HG03558 (cell line): Measurements from ENCODE around the gene SCARF2.
"Not testable (repeated sequence)": the region's sequence is repeated elsewhere in the genome, so short reads cannot be mapped to it uniquely, and the experiment has no call there.

ENCODE experiments used
- ATAC-seq: cut with Tn5 transposase; IDR thresholded peaks from one replicate; pipeline ENCODE4 v1.9.1; 2021; ENCODE audit warnings: moderate number of reproducible peaks; ENCODE audit not compliant: unreplicated experiment; ENCODE audit errors: extremely low read depth

Gene SCARF2

GRCh38 chr22:20397498-20397897, 40.1 kb downstream of the SCARF2 start:
- ATAC-seq = no peak

DNA sequence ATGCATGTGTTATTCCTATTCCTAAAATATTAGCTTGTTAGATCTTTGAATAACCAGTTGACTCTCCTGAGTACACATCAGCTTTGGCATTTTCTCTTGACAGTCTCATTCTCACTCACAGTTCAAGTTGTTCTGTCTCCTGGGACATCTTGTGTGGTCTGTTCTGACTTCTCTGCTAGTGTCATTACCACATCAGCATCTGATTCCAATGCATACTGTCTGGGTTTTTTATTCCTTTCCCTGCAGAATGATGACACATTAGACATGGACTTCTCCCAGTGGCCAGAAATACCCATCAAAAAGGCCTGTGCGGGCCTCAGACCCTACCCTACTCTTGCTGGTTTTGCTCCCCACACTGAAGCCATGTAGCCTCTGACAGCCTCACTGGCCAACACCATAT, 41.0 kb downstream of the SCARF2 start:
- ATAC-seq = no peak

DNA sequence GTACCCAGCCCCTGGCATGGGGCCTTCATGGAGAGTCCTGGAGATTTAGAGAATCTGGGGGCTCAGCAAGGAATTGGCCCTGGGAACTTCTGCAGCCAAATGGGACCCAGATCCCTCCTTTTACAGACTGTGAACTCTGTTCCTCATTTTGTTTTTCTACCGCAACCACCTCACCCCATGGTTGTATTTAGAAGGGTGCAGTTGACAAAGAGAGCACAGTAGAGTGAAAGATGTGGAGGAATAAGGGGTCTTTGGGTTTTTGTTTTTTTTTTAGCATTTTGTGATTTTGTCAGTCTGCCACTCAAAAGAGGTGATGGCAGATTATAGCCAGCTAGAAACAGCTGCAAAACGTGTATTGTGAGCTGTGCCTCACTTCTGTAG, 41.7 kb downstream of the SCARF2 start:
- no peak for ATAC-seq

DNA sequence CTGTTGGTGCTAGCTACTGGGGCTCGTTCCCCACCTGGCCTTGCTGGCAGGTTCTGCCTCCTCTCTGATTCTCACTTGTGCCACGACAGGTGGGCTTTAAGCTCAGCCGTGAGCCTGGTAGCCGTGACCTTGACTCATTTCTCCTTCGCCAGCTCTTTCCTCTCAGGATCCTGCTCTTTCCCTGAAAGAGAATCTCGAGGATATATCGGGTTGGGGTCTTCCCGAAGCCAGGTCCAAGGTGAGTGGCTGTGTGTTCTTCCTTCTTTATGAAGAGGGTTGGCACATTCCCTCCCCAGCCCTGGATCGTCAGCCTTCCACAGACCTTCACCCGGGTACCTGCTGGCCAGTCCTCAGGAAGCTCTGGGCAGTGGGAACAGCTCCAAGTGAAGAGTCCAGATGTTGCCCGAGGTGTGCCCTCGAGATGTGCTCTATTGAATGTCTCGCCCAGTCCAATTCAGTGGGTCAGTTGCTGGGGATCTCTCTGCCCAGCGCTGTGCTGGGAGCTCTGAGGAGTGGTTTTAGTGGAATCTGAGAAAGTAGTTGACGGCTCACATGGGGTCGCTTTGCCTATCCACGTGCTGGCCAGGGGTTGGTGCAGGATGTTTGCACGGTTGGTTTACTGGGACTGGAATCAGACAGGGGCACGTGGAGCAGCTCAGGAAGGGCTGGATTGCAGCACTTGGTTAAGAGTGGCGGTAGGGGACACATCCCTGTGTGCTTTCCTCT, 42.3 kb downstream of the SCARF2 start:
- ATAC-seq = no peak

GRCh38 chr22:20393705-20394476, 43.7 kb downstream of the SCARF2 start, which contains the start of gene ZNF74:
Gene ZNF74 (plus strand): TSS chr22:20394151. CDS start chr22:20394629, 478 bp downstream.
- no peak for ATAC-seq

DNA sequence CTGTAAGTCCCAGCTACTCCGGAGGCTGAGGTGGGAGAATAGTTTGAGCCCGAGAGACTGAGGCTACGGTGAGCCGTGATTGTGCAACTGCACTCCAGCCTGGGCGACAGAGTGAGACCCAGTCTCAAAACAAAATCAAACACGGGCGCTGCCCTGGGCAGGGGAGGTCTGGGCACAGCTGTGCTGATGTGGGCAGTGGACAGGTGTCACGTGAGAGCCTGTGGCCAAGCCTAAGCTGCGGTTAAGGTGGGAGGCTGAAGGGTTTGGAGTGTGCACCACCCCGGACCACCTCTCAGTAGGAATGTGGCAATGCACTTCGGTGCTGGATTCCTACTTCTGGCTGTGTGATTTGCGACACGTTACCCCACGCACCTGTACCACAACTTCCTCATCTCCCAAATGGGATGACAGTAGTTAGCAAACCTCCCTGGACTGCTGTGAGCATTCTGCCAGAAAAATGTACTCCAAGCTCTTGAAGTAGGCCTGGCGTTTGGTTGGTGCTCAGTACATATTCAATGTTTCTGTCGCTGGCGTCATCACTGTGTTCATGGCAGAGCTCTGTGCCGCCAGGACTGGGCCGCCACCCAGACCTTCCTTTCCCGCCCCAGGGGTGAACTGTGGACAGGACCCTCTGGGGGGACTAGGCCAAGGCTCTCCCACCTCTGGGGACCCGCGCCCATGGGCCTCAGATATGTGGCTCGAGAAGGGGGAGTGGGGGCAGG, 44.5 kb downstream of the SCARF2 start:
- no peak for ATAC-seq

DNA sequence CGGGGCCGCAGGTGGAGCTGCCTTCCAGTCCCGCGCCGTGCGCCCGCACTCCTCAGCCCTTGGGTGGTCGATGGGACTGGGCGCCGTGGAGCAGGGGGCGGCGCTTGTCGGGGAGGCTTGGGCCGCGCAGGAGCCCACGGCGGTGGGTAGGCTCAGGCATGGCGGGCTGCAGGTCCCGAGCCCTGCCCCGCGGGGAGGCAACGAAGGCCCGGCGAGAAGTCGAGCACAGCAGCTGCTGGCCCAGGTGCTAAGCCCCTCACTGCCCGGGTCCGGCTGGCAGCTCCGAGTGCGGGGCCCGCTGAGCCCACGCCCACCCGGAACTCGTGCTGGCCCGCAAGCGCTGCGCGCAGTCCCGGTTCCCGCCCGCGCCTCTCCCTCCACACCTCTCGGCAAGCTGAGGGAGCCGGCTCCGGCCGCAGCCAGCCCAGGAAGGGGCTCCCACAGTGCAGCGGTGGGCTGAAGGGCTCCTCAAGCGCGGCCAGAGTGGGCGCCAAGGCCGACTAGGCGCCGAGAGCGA, 45.2 kb downstream of the SCARF2 start:
- ATAC-seq = not testable (repeated sequence)

- ATAC-seq = no peak
Observed at GRCh38 chr22:20391222-20391621, 46.4 kb downstream of the SCARF2 start.

DNA sequence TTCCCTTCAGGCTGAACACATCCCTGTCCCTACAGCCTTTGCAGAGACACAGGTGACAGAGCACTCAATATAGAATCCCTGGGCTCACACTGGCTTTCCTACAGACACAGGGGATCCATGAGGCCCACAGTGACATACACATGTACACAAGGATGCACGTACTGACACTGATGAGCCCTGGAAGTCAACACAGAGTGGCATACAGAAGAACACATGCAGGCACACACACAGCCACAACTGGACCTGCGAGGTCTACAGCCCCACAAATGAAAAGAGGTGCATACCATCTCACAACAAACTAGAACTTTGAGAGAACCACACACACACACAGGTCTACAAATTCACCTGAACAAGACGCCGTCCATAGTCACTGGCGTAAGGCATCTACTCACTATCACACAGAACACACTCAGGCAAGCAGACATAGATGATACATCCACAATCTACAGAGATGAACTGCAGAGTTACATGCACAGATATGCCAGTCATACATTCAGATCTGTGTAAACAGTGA, 47.2 kb downstream of the SCARF2 start:
- no peak for ATAC-seq

- ATAC-seq = no peak
Observed at GRCh38 chr22:20389288-20389687, 48.3 kb downstream of the SCARF2 start.

GRCh38 chr22:20388200-20388599, 49.4 kb downstream of the SCARF2 start:
- ATAC-seq = no peak

DNA sequence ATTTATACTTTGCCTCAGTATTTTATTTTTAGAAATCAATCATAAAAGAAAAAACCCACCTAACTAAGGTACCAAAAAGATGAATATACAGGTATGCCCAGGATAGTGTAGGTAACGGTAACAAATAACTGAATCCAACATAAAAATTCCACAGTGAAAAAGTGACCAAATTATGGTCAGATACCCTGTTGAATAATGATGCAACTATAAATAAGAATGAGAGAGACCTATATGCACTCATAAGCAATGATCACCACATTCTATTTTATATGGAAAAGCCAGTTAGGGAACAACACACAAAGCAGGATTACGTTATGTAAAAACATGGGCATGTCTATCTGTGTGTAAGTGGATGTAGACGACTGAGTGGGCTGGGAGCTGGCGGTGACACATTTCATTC, 50.7 kb downstream of the SCARF2 start:
- ATAC-seq = no peak

DNA sequence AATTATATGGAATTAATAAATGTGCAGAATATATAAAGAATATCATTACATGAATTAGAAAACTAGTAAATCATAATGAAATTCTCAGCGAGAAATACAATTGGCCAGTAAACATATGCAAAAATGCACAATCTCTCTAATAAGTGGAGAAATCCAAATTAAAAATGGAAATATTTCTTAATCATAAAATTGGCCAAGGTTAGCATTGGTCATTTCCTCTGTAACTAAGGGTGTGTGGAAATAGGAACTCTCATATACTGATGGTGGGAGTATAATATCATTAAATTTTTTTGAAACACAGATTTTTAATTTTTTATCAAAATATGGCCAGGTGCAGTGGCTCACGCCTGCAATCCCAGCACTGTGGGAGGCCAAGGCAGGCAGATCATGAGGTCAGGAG, 51.3 kb downstream of the SCARF2 start:
- no peak for ATAC-seq

DNA sequence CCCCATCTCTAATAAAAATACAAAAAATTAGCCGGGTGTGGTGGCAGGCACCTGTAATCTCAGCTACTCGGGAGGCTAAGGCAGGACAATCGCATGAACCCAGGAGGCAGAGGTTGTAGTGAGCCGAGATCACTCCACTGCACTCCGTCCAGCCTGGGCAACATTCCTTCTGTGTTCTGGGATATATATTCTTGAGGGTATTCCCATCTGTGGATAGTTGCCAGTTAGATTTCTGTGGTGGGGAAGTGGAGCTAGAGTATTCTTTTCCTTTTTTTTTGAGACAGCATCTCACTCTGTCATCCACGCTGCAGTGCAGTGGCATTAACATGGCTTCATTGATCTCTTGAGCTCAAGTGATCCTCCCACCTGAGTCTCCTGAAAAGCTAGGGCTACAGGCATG, 52.8 kb downstream of the SCARF2 start:
- ATAC-seq = no peak

DNA sequence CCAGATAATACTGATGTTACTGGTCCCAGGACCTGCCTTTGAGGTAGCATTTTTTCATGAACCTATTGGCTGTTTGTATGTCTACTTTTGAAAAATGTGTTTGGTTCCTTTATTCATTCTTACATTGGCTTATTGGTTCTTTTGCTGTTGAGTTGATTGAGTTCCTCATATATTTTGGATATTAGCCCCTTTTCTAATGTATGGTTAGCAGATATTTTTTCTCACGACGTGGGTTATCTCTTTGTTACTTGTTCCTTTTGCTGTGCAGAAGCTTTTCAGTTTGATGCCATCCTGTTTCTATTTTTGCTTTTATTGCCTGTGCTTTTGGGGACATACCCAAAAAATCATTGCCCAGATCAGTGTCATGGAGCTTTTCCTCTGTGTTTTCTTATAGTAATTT, 53.5 kb downstream of the SCARF2 start:
- no peak for ATAC-seq

DNA sequence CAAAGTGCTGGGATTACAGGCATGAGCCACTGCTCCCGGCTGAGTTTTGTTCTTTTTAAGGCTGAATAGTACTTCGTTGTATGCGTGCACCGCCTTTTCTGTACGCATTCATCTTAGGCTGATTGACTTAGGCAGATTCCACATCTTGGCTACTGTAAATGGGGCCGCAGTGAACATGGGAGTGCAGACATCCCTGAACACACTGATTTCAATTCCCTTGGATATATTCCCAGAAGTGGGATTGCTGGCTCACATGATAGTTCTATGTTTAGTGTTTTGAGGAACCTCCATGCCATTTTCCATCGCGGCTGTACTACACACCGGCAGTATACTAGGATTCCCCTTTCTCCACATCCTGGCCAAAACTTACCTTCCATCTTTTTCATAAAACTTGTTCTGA, 54.1 kb downstream of the SCARF2 start:
- ATAC-seq = no peak

DNA sequence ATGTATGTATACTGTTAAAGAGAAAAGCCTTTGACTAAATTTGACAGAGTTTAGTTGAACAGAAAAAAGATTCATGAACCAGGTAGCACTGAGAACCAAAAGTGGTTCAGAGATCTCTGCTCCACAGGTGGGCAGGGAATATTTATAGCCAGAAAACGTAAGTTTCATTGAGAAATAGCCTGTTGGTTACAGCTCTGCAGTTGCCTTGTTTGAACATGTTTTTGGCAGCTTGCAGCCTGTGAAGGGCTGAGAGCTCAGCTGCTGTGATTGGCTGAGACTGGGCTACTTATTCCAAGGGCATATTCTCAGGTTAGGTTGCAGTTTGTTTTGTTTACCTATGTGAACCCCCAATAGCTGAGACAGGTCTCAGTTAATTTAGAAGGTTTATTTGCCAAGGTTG, 57.1 kb downstream of the SCARF2 start:
- ATAC-seq = no peak

DNA sequence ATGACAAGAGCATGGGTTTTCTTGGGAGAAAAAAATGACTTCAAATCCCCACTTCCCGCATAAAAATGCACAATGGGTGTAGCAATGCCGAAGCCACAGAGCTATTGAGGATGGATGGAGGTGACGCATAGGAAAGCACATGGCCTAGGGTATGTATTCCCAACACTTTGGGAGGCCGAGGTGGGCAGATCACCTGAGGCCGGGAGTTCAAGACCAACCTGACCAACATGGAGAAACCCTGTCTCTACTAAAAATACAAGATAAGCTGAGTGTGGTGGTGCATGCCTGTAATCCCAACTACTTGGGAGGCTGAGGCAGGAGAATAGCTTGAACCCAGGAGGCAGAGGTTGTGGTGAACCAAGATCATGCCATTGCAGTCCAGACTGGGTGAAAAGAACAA, 58.9 kb downstream of the SCARF2 start:
- ATAC-seq = not testable (repeated sequence)

GRCh38 chr22:20378110-20378509, 59.5 kb downstream of the SCARF2 start:
- no peak for ATAC-seq

DNA sequence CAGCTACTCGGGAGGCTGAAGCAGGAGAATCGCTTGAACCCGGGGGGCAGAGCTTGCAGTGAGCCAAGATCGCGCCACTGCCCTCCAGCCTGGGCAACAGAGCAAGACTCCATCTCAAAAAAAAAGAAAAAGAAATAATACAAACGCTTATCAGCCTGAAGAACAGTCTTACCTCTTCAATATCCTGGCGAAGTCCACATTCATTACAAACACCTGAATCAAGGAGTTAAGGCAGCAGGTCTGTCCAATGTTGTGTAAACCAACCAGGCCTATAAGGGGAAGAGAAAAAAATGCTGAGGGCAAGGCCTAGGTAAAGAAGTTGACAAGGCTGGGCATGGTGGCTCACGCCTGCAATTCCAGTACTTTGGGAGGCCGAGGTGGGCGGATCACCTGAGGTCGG, 60.6 kb downstream of the SCARF2 start:
- not testable (repeated sequence) for ATAC-seq

DNA sequence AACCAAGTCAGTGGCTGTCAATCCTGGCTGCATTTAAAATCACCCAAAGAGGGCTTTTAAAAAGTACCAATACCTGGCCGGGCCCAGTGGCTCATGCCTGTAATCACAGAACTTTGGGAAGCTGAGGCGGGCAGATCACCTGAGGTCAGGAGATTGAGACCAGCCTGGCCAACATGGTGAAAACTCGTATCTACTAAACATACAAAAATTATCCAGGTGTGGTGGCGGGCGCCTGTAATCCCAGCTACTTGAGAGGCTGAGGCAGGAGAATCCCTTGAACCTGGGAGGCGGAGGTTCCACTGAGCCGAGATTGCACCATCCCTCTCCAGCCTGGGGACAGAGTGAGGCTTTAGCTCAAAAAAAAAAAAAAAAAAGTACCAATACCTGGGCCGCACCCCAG, 61.3 kb downstream of the SCARF2 start:
- ATAC-seq = not testable (repeated sequence)
